ENCODE results near the gene ZNF778.

Gene ZNF778

DNA sequence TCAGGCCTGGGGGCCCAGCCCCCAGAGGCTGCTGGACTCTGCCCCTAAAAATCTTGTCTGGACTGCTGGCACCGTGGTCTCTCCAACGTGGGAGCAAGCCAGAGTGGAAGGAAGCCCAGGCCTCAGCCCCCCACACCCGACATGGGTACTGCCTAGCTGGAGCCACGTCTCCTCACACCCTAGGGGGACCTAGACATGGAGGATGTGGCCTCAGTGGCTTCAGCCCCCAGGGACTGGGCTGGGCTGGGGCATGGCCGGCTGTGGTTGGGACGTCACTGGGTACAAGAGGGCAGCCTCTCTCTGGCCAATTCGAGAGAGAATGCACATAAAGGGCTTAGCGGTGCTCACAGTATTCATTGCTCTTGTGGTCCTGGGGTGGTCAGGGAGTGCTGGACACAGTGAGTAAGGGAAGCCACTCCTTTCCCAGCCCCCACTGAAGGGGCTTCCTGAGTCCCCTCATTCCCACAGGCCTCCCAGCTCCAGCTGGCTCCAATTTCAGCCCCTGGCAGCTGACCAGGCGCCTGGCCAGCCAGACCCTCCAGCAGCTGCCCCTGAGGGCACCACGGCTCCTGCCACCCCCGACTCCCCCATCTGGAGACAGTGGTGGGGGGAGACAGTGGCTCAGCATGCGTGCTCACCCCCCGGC is 44.9 kb upstream of the ZNF778 start:
- Histone ChIP-seq H3K4me3 (ENCODE audit: insufficient read depth in 1 of 2, low read depth in 1 of 2, low read length in 2 of 2) (no peak overlapping the region), H3K9me3 (ENCODE audit: control insufficient read depth, low read length) (no peaks in the 10 kb centered on the region), H3K9ac (ENCODE audit: low read length) (no peak overlapping the region), H2BK12ac (ENCODE audit: low read length in 2 of 2) (no peak overlapping the region), H2BK120ac (ENCODE audit: low read depth, low read length) (no peak overlapping the region), H3K27ac (ENCODE audit: low read length, poor library complexity, severe bottlenecking) (no peak overlapping the region), H3K4me2 (ENCODE audit: low read length, poor library complexity, severe bottlenecking) (no peak overlapping the region), H2AK5ac (ENCODE audit: low read length, severe bottlenecking) (no peak overlapping the region), H4K91ac (ENCODE audit: low read length) (no peak overlapping the region), H2AFZ (ENCODE audit: low read depth, low read length) (no peak overlapping the region), H3K36me3 (ENCODE audit: control insufficient read depth in 1 of 2, insufficient read depth in 2 of 2, low read depth in 1 of 2, low read length in 2 of 2) (no peaks in the 10 kb centered on the region), H2BK5ac (ENCODE audit: low read depth, low read length, poor library complexity, severe bottlenecking) (no peak overlapping the region), H3K4me1 (ENCODE audit: control insufficient read depth, insufficient read depth, low read depth, low read length) (peaks cover 24% of the 10 kb centered on the region), H2BK15ac (ENCODE audit: low read depth, poor library complexity, severe bottlenecking) (no peak overlapping the region), H3K18ac (ENCODE audit: low read depth in 1 of 2, low read length in 2 of 2) (no peak overlapping the region), H4K8ac (ENCODE audit: low read length) (no peak overlapping the region), H3K79me1 (replicated peaks; ENCODE audit: low read length, poor library complexity, severe bottlenecking) (no peaks in the 10 kb centered on the region), H3K14ac (ENCODE audit: low read length in 2 of 2) (no peak overlapping the region), H3K23ac (ENCODE audit: low read length in 2 of 2) (no peak overlapping the region), H3K27me3 (ENCODE audit: control insufficient read depth in 1 of 2, insufficient read depth in 1 of 2, low read length in 2 of 2) (peaks cover 27 to 81% of the 10 kb centered on the region in 2 experiments), H3K4ac (ENCODE audit: low read depth in 1 of 2, low read length in 2 of 2) (no peak overlapping the region)
- WGBS, result 79% methylated on average over 13 of the region's 13 CpGs
- no peak for DNase-seq

DNA sequence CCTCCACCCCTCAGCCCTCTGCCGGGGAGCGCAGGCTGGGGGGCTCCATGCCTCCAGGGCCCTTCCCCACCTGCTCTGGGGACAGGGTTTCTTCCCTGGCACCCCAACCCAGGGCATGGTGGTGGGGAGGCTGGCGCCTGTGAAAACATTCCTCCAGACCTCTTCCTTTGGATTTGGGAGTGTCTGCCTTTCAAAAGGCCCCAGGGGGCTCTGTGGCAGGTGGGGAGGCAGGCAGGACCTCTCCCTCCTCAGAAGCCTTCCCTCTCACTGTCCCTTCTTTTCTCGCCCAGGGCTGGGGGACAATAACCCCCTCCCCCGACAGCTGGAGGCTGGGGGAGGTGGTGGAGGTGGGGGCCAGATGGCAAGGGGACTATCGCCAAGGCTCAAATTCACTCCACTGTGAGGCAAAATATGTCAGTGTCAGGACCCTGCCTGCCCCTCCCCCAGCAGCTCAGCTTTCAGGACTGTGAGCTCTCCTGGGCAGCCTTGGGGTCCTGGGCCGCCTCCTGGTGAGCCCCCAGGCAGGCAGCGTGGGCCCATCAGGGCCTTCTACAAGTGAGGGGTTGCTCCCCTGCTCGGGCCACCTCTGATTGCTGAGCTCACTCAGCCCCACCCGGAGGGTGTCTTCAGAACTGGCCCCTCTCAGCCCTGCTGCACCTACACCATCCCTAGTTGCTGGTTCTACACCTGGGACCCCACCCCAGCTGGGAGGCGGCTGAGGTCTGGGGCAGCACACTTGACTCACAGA is 44.2 kb upstream of the ZNF778 start:
- Histone ChIP-seq H4K8ac (ENCODE audit: low read length) (no peak overlapping the region), H3K18ac (ENCODE audit: low read depth in 1 of 2, low read length in 2 of 2) (no peak overlapping the region), H2BK120ac (ENCODE audit: low read depth, low read length) (no peak overlapping the region), H3K36me3 (ENCODE audit: control insufficient read depth in 1 of 2, insufficient read depth in 2 of 2, low read depth in 1 of 2, low read length in 2 of 2) (no peaks in the 10 kb centered on the region), H3K79me1 (replicated peaks; ENCODE audit: low read length, poor library complexity, severe bottlenecking) (no peaks in the 10 kb centered on the region), H3K4ac (ENCODE audit: low read depth in 1 of 2, low read length in 2 of 2) (no peak overlapping the region), H2BK5ac (ENCODE audit: low read depth, low read length, poor library complexity, severe bottlenecking) (no peak overlapping the region), H3K9me3 (ENCODE audit: control insufficient read depth, low read length) (no peaks in the 10 kb centered on the region), H3K27ac (ENCODE audit: low read length, poor library complexity, severe bottlenecking) (no peak overlapping the region), H3K9ac (ENCODE audit: low read length) (no peak overlapping the region), H2AK5ac (ENCODE audit: low read length, severe bottlenecking) (no peak overlapping the region), H4K91ac (ENCODE audit: low read length) (no peak overlapping the region), H3K4me2 (ENCODE audit: low read length, poor library complexity, severe bottlenecking) (no peak overlapping the region), H2BK15ac (ENCODE audit: low read depth, poor library complexity, severe bottlenecking) (no peak overlapping the region), H2AFZ (ENCODE audit: low read depth, low read length) (no peak overlapping the region), H3K4me3 (ENCODE audit: insufficient read depth in 1 of 2, low read depth in 1 of 2, low read length in 2 of 2) (no peak overlapping the region), H3K4me1 (ENCODE audit: control insufficient read depth, insufficient read depth, low read depth, low read length) (peaks cover 23% of the 10 kb centered on the region), H3K14ac (ENCODE audit: low read length in 2 of 2) (no peak overlapping the region), H3K23ac (ENCODE audit: low read length in 2 of 2) (no peak overlapping the region), H2BK12ac (ENCODE audit: low read length in 2 of 2) (no peak overlapping the region), H3K27me3 (ENCODE audit: control insufficient read depth in 1 of 2, insufficient read depth in 1 of 2, low read length in 2 of 2) (peaks cover 27 to 83% of the 10 kb centered on the region in 2 experiments)
- DNase-seq, result no peak
- WGBS, result 70% methylated on average over 8 of the region's 11 CpGs

DNA sequence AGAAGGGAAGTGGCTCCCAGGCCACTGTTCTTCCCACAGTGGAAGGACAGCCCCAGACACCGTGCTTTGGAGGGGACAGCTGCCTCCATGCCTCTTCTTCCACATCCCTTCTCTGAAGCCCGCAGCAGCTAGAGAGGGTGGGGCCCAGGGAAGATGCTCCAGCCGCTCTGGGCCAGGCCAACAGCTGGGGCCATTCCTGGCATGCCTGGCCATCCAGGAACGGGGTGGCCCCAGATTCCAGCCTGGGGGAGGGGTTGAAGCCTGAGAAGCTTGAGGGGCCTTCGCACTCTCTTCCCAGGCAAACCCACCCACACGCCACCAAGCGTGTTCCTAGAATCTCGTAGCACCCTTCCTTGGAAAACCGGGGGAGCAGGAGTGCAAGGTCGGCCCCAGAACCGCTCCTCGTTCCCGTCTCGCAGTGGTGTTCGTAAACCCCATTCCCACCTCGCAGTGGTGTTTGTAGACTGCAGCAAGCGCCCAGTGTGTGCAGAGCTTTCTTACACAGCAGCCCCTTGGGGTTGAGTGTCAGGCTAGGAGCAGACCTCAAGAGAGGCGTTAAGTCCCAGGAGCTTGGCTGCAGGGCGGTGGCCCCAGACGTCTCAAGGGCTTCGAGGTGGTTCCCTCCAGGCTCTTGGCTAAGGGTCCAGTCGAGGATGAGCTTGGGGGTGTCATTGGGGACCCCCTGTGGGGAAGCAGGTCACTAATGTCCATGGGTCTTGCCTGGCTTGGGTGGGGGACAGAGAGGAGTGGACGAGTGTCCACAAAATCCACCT is 43.3 kb upstream of the ZNF778 start:
- no peak overlapping the region for H3K23ac ChIP-seq (ENCODE audit: low read length in 2 of 2)
- no peak for DNase-seq
- H3K14ac ChIP-seq (ENCODE audit: low read length in 2 of 2), result no peak overlapping the region
- no peaks in the 10 kb centered on the region for H3K36me3 ChIP-seq (ENCODE audit: control insufficient read depth in 1 of 2, insufficient read depth in 2 of 2, low read depth in 1 of 2, low read length in 2 of 2)
- H3K4me3 ChIP-seq (ENCODE audit: insufficient read depth in 1 of 2, low read depth in 1 of 2, low read length in 2 of 2), result no peak overlapping the region
- H2AFZ ChIP-seq (ENCODE audit: low read depth, low read length), result no peak overlapping the region
- no peak overlapping the region for H3K4me2 ChIP-seq (ENCODE audit: low read length, poor library complexity, severe bottlenecking)
- no peak overlapping the region for H3K9ac ChIP-seq (ENCODE audit: low read length)
- no peak overlapping the region for H2BK120ac ChIP-seq (ENCODE audit: low read depth, low read length)
- no peak overlapping the region for H4K8ac ChIP-seq (ENCODE audit: low read length)
- H3K18ac ChIP-seq (ENCODE audit: low read depth in 1 of 2, low read length in 2 of 2), result no peak overlapping the region
- peaks cover 23% of the 10 kb centered on the region for H3K4me1 ChIP-seq (ENCODE audit: control insufficient read depth, insufficient read depth, low read depth, low read length)
- H3K27ac ChIP-seq (ENCODE audit: low read length, poor library complexity, severe bottlenecking), result no peak overlapping the region
- H2BK15ac ChIP-seq (ENCODE audit: low read depth, poor library complexity, severe bottlenecking), result no peak overlapping the region
- H4K91ac ChIP-seq (ENCODE audit: low read length), result no peak overlapping the region
- no peak overlapping the region for H3K4ac ChIP-seq (ENCODE audit: low read depth in 1 of 2, low read length in 2 of 2)
- H2BK12ac ChIP-seq (ENCODE audit: low read length in 2 of 2), result no peak overlapping the region
- WGBS, result 78% methylated on average over 23 of the region's 23 CpGs
- no peaks in the 10 kb centered on the region for H3K79me1 ChIP-seq (replicated peaks; ENCODE audit: low read length, poor library complexity, severe bottlenecking)
- H3K9me3 ChIP-seq (ENCODE audit: control insufficient read depth, low read length), result no peaks in the 10 kb centered on the region
- H2BK5ac ChIP-seq (ENCODE audit: low read depth, low read length, poor library complexity, severe bottlenecking), result no peak overlapping the region
- H3K27me3 ChIP-seq (ENCODE audit: control insufficient read depth in 1 of 2, insufficient read depth in 1 of 2, low read length in 2 of 2), result peaks cover 27 to 80% of the 10 kb centered on the region in 2 experiments
- no peak overlapping the region for H2AK5ac ChIP-seq (ENCODE audit: low read length, severe bottlenecking)

DNA sequence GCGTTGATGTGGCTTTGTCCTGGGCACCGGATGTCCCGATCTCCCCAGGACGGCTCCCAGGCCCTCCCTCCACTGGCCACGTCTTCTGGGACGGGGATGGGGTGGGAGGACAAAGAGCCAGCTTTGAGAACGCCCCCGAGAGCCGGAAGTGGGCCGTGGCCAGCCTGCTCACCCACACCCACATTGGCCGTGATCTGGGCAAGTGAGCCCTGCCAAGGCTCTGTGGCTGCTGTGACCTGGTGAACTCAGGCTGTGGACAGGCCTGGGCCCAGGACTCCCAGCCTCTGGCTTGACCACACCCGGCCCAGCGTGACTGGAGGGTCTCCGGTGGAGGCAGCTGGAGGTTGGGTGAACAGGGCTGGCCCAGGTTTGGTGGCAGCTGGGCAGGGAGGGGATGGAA is 42.6 kb upstream of the ZNF778 start:
- Histone ChIP-seq H2BK12ac (ENCODE audit: low read length in 2 of 2) (no peak overlapping the region), H2BK120ac (ENCODE audit: low read depth, low read length) (no peak overlapping the region), H3K23ac (ENCODE audit: low read length in 2 of 2) (no peak overlapping the region), H3K4me2 (ENCODE audit: low read length, poor library complexity, severe bottlenecking) (no peak overlapping the region), H3K4me1 (ENCODE audit: control insufficient read depth, insufficient read depth, low read depth, low read length) (peaks cover 23% of the 10 kb centered on the region), H4K91ac (ENCODE audit: low read length) (peak overlapping the region; percentile 2), H2AFZ (ENCODE audit: low read depth, low read length) (no peak overlapping the region), H2BK5ac (ENCODE audit: low read depth, low read length, poor library complexity, severe bottlenecking) (no peak overlapping the region), H3K27ac (ENCODE audit: low read length, poor library complexity, severe bottlenecking) (no peak overlapping the region), H3K36me3 (ENCODE audit: control insufficient read depth in 1 of 2, insufficient read depth in 2 of 2, low read depth in 1 of 2, low read length in 2 of 2) (no peaks in the 10 kb centered on the region), H2AK5ac (ENCODE audit: low read length, severe bottlenecking) (no peak overlapping the region), H3K27me3 (ENCODE audit: control insufficient read depth in 1 of 2, insufficient read depth in 1 of 2, low read length in 2 of 2) (peaks cover 23 to 77% of the 10 kb centered on the region in 2 experiments), H3K9ac (ENCODE audit: low read length) (no peak overlapping the region), H3K9me3 (ENCODE audit: control insufficient read depth, low read length) (no peaks in the 10 kb centered on the region), H3K18ac (ENCODE audit: low read depth in 1 of 2, low read length in 2 of 2) (no peak overlapping the region), H3K79me1 (replicated peaks; ENCODE audit: low read length, poor library complexity, severe bottlenecking) (no peaks in the 10 kb centered on the region), H4K8ac (ENCODE audit: low read length) (no peak overlapping the region), H3K4me3 (ENCODE audit: insufficient read depth in 1 of 2, low read depth in 1 of 2, low read length in 2 of 2) (no peak overlapping the region), H2BK15ac (ENCODE audit: low read depth, poor library complexity, severe bottlenecking) (no peak overlapping the region), H3K14ac (ENCODE audit: low read length in 2 of 2) (no peak overlapping the region), H3K4ac (ENCODE audit: low read depth in 1 of 2, low read length in 2 of 2) (no peak overlapping the region)
- DNase-seq, result no peak
- 81% methylated on average over 14 of the region's 14 CpGs for WGBS
